ENCODE results near the gene ASB11. TPM values are rescaled to one million over a fixed set of nuclear protein-coding genes. Genes with fewer than 3 reads are reported as not detected.

Gene ASB11
- total RNA-seq (ENCODE audit: unreplicated experiment) = not detected
- long read RNA-seq = 0 reads

- Mint-ChIP-seq H3K36me3 (ENCODE audit: low read depth, unreplicated experiment) (no peaks in the 10 kb centered on the region), H3K4me3 (ENCODE audit: unreplicated experiment) (no peak within 1 kb of the TSS), H3K27me3 (ENCODE audit: unreplicated experiment) (no peaks in the 10 kb centered on the region), H3K27ac (ENCODE audit: unreplicated experiment) (no peak within 1 kb of the TSS), H3K4me1 (ENCODE audit: unreplicated experiment) (no peaks in the 10 kb centered on the region), H3K9me3 (ENCODE audit: unreplicated experiment) (no peaks in the 10 kb centered on the region)
- no peak for TF ChIP-seq CTCF (IDR thresholded peaks at IDR 0.05; ENCODE audit: unreplicated experiment)
- no peak for DNase-seq (ENCODE audit: low spot score)
Observed at GRCh38 chrX:15315509-15315908, at the start of gene ASB11. Gene ASB11 (minus strand): TSS chrX:15315640. CDS start chrX:15315605, 35 bp downstream.

- no peaks in the 10 kb centered on the region for H3K4me1 Mint-ChIP-seq (ENCODE audit: unreplicated experiment)
- no peak overlapping the region for H3K4me3 Mint-ChIP-seq (ENCODE audit: unreplicated experiment)
- no peak for DNase-seq (ENCODE audit: low spot score)
- no peak overlapping the region for H3K27ac Mint-ChIP-seq (ENCODE audit: unreplicated experiment)
- H3K27me3 Mint-ChIP-seq (ENCODE audit: unreplicated experiment) = no peaks in the 10 kb centered on the region
- no peak for TF ChIP-seq CTCF (IDR thresholded peaks at IDR 0.05; ENCODE audit: unreplicated experiment)
- no peaks in the 10 kb centered on the region for H3K9me3 Mint-ChIP-seq (ENCODE audit: unreplicated experiment)
- H3K36me3 Mint-ChIP-seq (ENCODE audit: low read depth, unreplicated experiment) = no peaks in the 10 kb centered on the region
Observed at GRCh38 chrX:15359701-15360100, 44.3 kb upstream of the ASB11 start.

GRCh38 chrX:15358533-15358932 lies 43.1 kb upstream of the ASB11 start:
- H3K36me3 Mint-ChIP-seq (ENCODE audit: low read depth, unreplicated experiment) = no peaks in the 10 kb centered on the region
- no peak overlapping the region for H3K27ac Mint-ChIP-seq (ENCODE audit: unreplicated experiment)
- no peak for TF ChIP-seq CTCF (IDR thresholded peaks at IDR 0.05; ENCODE audit: unreplicated experiment)
- H3K4me1 Mint-ChIP-seq (ENCODE audit: unreplicated experiment) = no peaks in the 10 kb centered on the region
- H3K27me3 Mint-ChIP-seq (ENCODE audit: unreplicated experiment) = no peaks in the 10 kb centered on the region
- no peak overlapping the region for H3K4me3 Mint-ChIP-seq (ENCODE audit: unreplicated experiment)
- no peaks in the 10 kb centered on the region for H3K9me3 Mint-ChIP-seq (ENCODE audit: unreplicated experiment)
- DNase-seq (ENCODE audit: low spot score) = no peak

GRCh38 chrX:15356444-15356843 lies 41.0 kb upstream of the ASB11 start:
- no peak for DNase-seq (ENCODE audit: low spot score)
- H3K4me3 Mint-ChIP-seq (ENCODE audit: unreplicated experiment) = no peak overlapping the region
- H3K27me3 Mint-ChIP-seq (ENCODE audit: unreplicated experiment) = no peaks in the 10 kb centered on the region
- H3K36me3 Mint-ChIP-seq (ENCODE audit: low read depth, unreplicated experiment) = no peaks in the 10 kb centered on the region
- no peak overlapping the region for H3K27ac Mint-ChIP-seq (ENCODE audit: unreplicated experiment)
- no peak for TF ChIP-seq CTCF (IDR thresholded peaks at IDR 0.05; ENCODE audit: unreplicated experiment)
- no peaks in the 10 kb centered on the region for H3K4me1 Mint-ChIP-seq (ENCODE audit: unreplicated experiment)
- H3K9me3 Mint-ChIP-seq (ENCODE audit: unreplicated experiment) = no peaks in the 10 kb centered on the region

GRCh38 chrX:15350329-15350996 lies 35.0 kb upstream of the ASB11 start:
- no peak for TF ChIP-seq CTCF (IDR thresholded peaks at IDR 0.05; ENCODE audit: unreplicated experiment)
- no peak overlapping the region for H3K27ac Mint-ChIP-seq (ENCODE audit: unreplicated experiment)
- no peaks in the 10 kb centered on the region for H3K9me3 Mint-ChIP-seq (ENCODE audit: unreplicated experiment)
- peaks cover 12% of the 10 kb centered on the region for H3K4me1 Mint-ChIP-seq (ENCODE audit: unreplicated experiment)
- H3K27me3 Mint-ChIP-seq (ENCODE audit: unreplicated experiment) = no peaks in the 10 kb centered on the region
- H3K36me3 Mint-ChIP-seq (ENCODE audit: low read depth, unreplicated experiment) = no peaks in the 10 kb centered on the region
- DNase-seq (ENCODE audit: low spot score) = no peak
- no peak overlapping the region for H3K4me3 Mint-ChIP-seq (ENCODE audit: unreplicated experiment)
